ENCODE data around the gene SEPHS2. TPM values are rescaled to one million over a fixed set of nuclear protein-coding genes. Genes with fewer than 3 reads are reported as not detected.

SEPHS2 gene
- total and polyA plus RNA-seq, 2 donors (not counting 3 experiments of a cell fraction or from before 2014, with no cell fraction given), result 22.9 to 32.8 TPM

DNA sequence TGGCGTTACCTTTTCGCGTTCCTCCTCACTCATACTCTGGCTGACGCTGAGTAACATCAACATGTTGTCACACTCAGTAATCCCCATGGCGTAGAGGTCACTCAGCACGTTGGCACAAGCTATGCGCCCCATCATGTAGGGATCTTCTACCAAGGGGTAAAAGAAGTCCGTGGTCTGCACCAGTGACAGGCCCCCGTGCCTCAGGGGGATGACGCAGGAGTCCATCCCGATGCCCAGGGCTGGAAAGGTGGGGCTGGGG is 596 bp downstream of the SEPHS2 start:
- H3K4me3 ChIP-seq (replicated peaks in 1 of 3; ENCODE audit: insufficient read depth in 1 of 3, low read depth in 1 of 3, low read length in 3 of 3), result peak overlapping the region; percentile 57 to 79 (median 68)
- H3K36me3 ChIP-seq (ENCODE audit: control insufficient read depth in 2 of 2, extremely low read depth in 1 of 2, insufficient read depth in 2 of 2, low read length in 2 of 2), result no peaks in the 10 kb centered on the region
- ChIA-PET POLR2A (interaction anchor here (1.0 kb wide), 1 partner anchor 127 kb away, joined by 3 read pairs; the partner anchor contains the start of gene ZNF688), CTCF (interaction anchor here (1.7 to 2.5 kb wide), 2 partner anchors 15 to 27 kb away, joined by 7 to 15 read pairs; partner anchors contain the start of gene DCTPP1)
- TF ChIP-seq JUN (IDR thresholded peaks at IDR 0.05; ENCODE audit: borderline replicate concordance, insufficient read depth, insufficient read length, low read depth) (no peak), EZH2 (IDR thresholded peaks at IDR 0.05; ENCODE audit: borderline replicate concordance, low read depth, low read length, severe bottlenecking) (no peak), POLR2AphosphoS5 (IDR thresholded peaks at IDR 0.05; ENCODE audit: insufficient read depth, low read depth, low read length) (no peak), MAX (IDR thresholded peaks at IDR 0.05; ENCODE audit: insufficient read depth, insufficient read length) (no peak), MYC (IDR thresholded peaks at IDR 0.05; ENCODE audit: low read depth, low read length) (no peak), FOS (IDR thresholded peaks at IDR 0.05; ENCODE audit: borderline replicate concordance, insufficient read depth, low read length) (no peak), CTCF (IDR thresholded peaks at IDR 0.05; ENCODE audit: extremely low read depth in 1 of 2, insufficient read depth in 1 of 2, low read depth in 1 of 2, low read length in 2 of 2) (no peak), GATA2 (IDR thresholded peaks at IDR 0.05; ENCODE audit: insufficient read depth, insufficient read length, low read depth, low read length) (no peak)
- H4K20me1 ChIP-seq (replicated peaks; ENCODE audit: control insufficient read depth, extremely low read depth, insufficient read depth, low read length), result no peaks in the 10 kb centered on the region
- intact Hi-C loops (cut with micrococcal nuclease), result loop anchor here (1.0 to 5.0 kb wide), 7 partner anchors 27 to 247 kb away; partner anchors contain the start of genes ZNF689 and ZNF747
- peak overlapping the region; percentile 72 for H3K27ac ChIP-seq (ENCODE audit: insufficient read depth, low read depth, low read length)
- peaks cover 12% of the 10 kb centered on the region for H3K79me2 ChIP-seq (ENCODE audit: control insufficient read depth, insufficient read depth, low read length)
- no peak for DNase-seq (ENCODE audit: low read depth, low spot score)
- peaks cover 11% of the 10 kb centered on the region for H3K4me1 ChIP-seq (ENCODE audit: control insufficient read depth, extremely low read depth, insufficient read depth, low read length)
- peak overlapping the region; percentile 80 for H2AFZ ChIP-seq (ENCODE audit: low read depth, low read length)
- no TSS peak for BruUV-seq (replicated peaks)
- no peaks in the 10 kb centered on the region for H3K9me1 ChIP-seq (replicated peaks; ENCODE audit: control insufficient read depth, extremely low read depth, insufficient read depth, low read length)
- peak overlapping the region; percentile 85 for H3K9ac ChIP-seq (replicated peaks; ENCODE audit: extremely low read depth, insufficient read depth, low read length)
- no peaks in the 10 kb centered on the region for H3K9me3 ChIP-seq (replicated peaks; ENCODE audit: control insufficient read depth, insufficient read depth, low read length)
- peak; percentile 70 for FAIRE-seq
- dilution Hi-C loops (cut with MboI; ENCODE audit: extremely low pct_ligation_motif_present, low sequenced_read_pairs), result no loop called here
- no peaks in the 10 kb centered on the region for H3K27me3 ChIP-seq (ENCODE audit: control insufficient read depth in 2 of 2, insufficient read depth in 2 of 2, low read length in 2 of 2)
- peak overlapping the region; percentile 57 for H3K4me2 ChIP-seq (ENCODE audit: insufficient read depth, low read length)
